GM23338 (cell line): ENCODE results near the gene CENPP. TPM values are rescaled to one million over a fixed set of nuclear protein-coding genes. Genes with fewer than 3 reads are reported as not detected.

Source experiments
- ATAC-seq: fragments of 200-7000 bp; cut with Tn5 transposase; 3 replicates; pipeline ENCODE4 v1.9.1; 2020
- DNase-seq: peaks from one replicate; pipeline ENCODE4 v3.0.0-alpha.2; 2015; ENCODE audit warnings: low spot score
- H2AFZ ChIP-seq: fragments of 200-600 bp; sonication (generic); 2 replicates; pipeline ENCODE4 v1.8.0; 2016; ENCODE audit warnings: antibody characterized with exemption, mild to moderate bottlenecking, moderate library complexity
- H3F3A ChIP-seq: fragments of 200-600 bp; sonication (generic); replicated peaks from 2 replicates; pipeline ENCODE4 v1.8.0; 2017; ENCODE audit warnings: antibody characterized with exemption, mixed run types, low read depth
- H3K27ac ChIP-seq: fragments of 200-600 bp; sonication (generic); 2 replicates; pipeline ENCODE4 v1.6.1; 2016; ENCODE audit warnings: low read depth
- H3K27me3 ChIP-seq: fragments of 200-600 bp; sonication (generic); 2 replicates; pipeline ENCODE4 v1.8.0; 2016; ENCODE audit warnings: mild to moderate bottlenecking, mixed run types, moderate library complexity; ENCODE audit not compliant: insufficient read depth
- H3K36me3 ChIP-seq: fragments of 200-600 bp; sonication (generic); 2 replicates; pipeline ENCODE4 v1.8.0; 2016; ENCODE audit warnings: mild to moderate bottlenecking; ENCODE audit not compliant: insufficient read depth
- H3K4me1 ChIP-seq: fragments of 200-600 bp; sonication (generic); 2 replicates; pipeline ENCODE4 v1.8.0; 2016; ENCODE audit warnings: mild to moderate bottlenecking, moderate library complexity; ENCODE audit not compliant: insufficient read depth
- H3K4me2 ChIP-seq: fragments of 200-600 bp; sonication (generic); 2 replicates; pipeline ENCODE4 v1.7.1; 2017; ENCODE audit warnings: mixed run types
- H3K4me3 ChIP-seq: fragments of 200-600 bp; sonication (generic); 2 replicates; pipeline ENCODE4 v1.6.1; 2016; ENCODE audit warnings: mixed run types
- H3K79me2 ChIP-seq: fragments of 200-600 bp; sonication (generic); replicated peaks from 2 replicates; pipeline ENCODE4 v1.8.0; 2017; ENCODE audit warnings: mild to moderate bottlenecking; ENCODE audit not compliant: insufficient read depth
- H3K9me2 ChIP-seq: fragments of 200-600 bp; sonication (generic); 2 replicates; pipeline ENCODE4 v1.8.0; 2017; ENCODE audit not compliant: insufficient read depth
- H4K20me1 ChIP-seq: fragments of 200-600 bp; sonication (generic); replicated peaks from 2 replicates; pipeline ENCODE4 v1.8.0; 2017; ENCODE audit warnings: mild to moderate bottlenecking; ENCODE audit not compliant: insufficient read depth
- H3K27ac Mint-ChIP-seq: 2 replicates; pipeline ENCODE4 v1.8.0; 2020; ENCODE audit warnings: inconsistent platforms, mild to moderate bottlenecking, moderate library complexity, mixed read lengths
- H3K27me3 Mint-ChIP-seq: 3 replicates; pipeline ENCODE4 v1.8.0; 2022; ENCODE audit warnings: low read depth, mild to moderate bottlenecking, moderate library complexity, mixed read lengths, inconsistent platforms; ENCODE audit not compliant: insufficient read depth, poor library complexity
- H3K36me3 Mint-ChIP-seq: 3 replicates; pipeline ENCODE4 v1.8.0; 2021; ENCODE audit warnings: low read depth, mild to moderate bottlenecking, inconsistent platforms, moderate library complexity, mixed read lengths
- H3K4me1 Mint-ChIP-seq: 3 replicates; pipeline ENCODE4 v1.8.0; 2020; ENCODE audit warnings: mild to moderate bottlenecking, inconsistent platforms, mixed read lengths
- H3K4me3 Mint-ChIP-seq: 3 replicates; pipeline ENCODE4 v1.8.0; 2021; ENCODE audit warnings: moderate library complexity, mild to moderate bottlenecking, inconsistent platforms, mixed read lengths
- H3K9me3 Mint-ChIP-seq: 3 replicates; pipeline ENCODE4 v1.8.0; 2020; ENCODE audit warnings: moderate library complexity, mild to moderate bottlenecking, inconsistent platforms, mixed read lengths
- CREB1 ChIP-seq: fragments of 250-450 bp; sonication (Bioruptor Pico); IDR thresholded peaks from 2 replicates; pipeline ENCODE4 v1.5.0; 2020; ENCODE audit warnings: low read depth, mild to moderate bottlenecking, moderate library complexity
- ETS1 ChIP-seq: IDR thresholded peaks from 2 replicates; pipeline ENCODE4 v1.6.1; 2016; ENCODE audit warnings: antibody characterized with exemption
- EZH2phosphoT487 ChIP-seq: fragments of 200-600 bp; sonication (generic); IDR thresholded peaks from one replicate; pipeline ENCODE4 v1.8.1; 2018; ENCODE audit warnings: antibody characterized with exemption; ENCODE audit not compliant: unreplicated experiment
- POLR2AphosphoS5 ChIP-seq: IDR thresholded peaks from 2 replicates; pipeline ENCODE4 v1.6.1; 2016; ENCODE audit warnings: antibody characterized with exemption, low read depth
- REST ChIP-seq: IDR thresholded peaks from one replicate; pipeline ENCODE4 v1.6.1; 2018; ENCODE audit warnings: antibody characterized with exemption; ENCODE audit not compliant: unreplicated experiment
- STAT1 ChIP-seq: IDR thresholded peaks from one replicate; pipeline ENCODE4 v1.6.1; 2016; ENCODE audit warnings: antibody characterized with exemption; ENCODE audit not compliant: unreplicated experiment
- ZNF462 ChIP-seq: fragments of 250-450 bp; sonication (Bioruptor Pico); IDR thresholded peaks from 2 replicates; pipeline ENCODE4 v1.5.0; 2020; ENCODE audit warnings: mild to moderate bottlenecking, moderate library complexity
- polyA plus RNA-seq: library from polyadenylated mRNA; unstranded; fragments of >200 nt; fragmentation: Nextera tagmentation; extraction: Ambion mirVana; gene quantifications from 2 replicates; pipeline ENCODE4 v1.2.1, GENCODE V29; 2016
- total RNA-seq: library from RNA; depleted of rRNA; stranded (reverse); fragments of >200 nt; shearing (Covaris generic); gene quantifications from 2 replicates; pipeline ENCODE4 v1.2.3, GENCODE V29; 2014

Gene CENPP
- total and polyA plus RNA-seq, 2 experiments from 2014 or later, result 11.0 to 12.6 TPM

GRCh38 chr9:92292338-92293074 lies 33.2 kb upstream of the CENPP start:
- H3K4me3 Mint-ChIP-seq, result peak overlapping the region; percentile 96
- H4K20me1 ChIP-seq, result peaks cover 5% of the 10 kb centered on the region; the same call in 1 of the 2 replicates
- peak overlapping the region; percentile 82 for H3K4me2 ChIP-seq
- TF ChIP-seq CREB1 (CRISPR knock-in tag) (no peak), ZNF462 (CRISPR knock-in tag) (no peak), POLR2AphosphoS5 (0 out of 2 replicates have a peak, but pooled peaks have one; percentile 2), ETS1 (no peak), EZH2phosphoT487 (no peak), REST (no peak), STAT1 (no peak)
- H3F3A ChIP-seq, result 0 out of 2 replicates have a peak, but pooled peaks cover 3% of the 10 kb centered on the region
- no peaks in the 10 kb centered on the region for H3K9me2 ChIP-seq
- H3K27ac Mint-ChIP-seq, result peak overlapping the region; percentile 99
- H3K79me2 ChIP-seq, result peaks cover 63% of the 10 kb centered on the region
- H2AFZ ChIP-seq, result no peak overlapping the region
- H3K27ac ChIP-seq, result peak overlapping the region; percentile 84
- DNase-seq, result no peak
- peaks cover 64% of the 10 kb centered on the region for H3K36me3 Mint-ChIP-seq
- peaks cover 27% of the 10 kb centered on the region for H3K36me3 ChIP-seq
- H3K4me1 ChIP-seq, result peaks cover 13% of the 10 kb centered on the region; the same call in 1 of the 2 replicates
- H3K9me3 Mint-ChIP-seq, result peaks cover 2% of the 10 kb centered on the region; the same call in 2 of the 3 replicates
- no peak for ATAC-seq
- H3K27me3 Mint-ChIP-seq, result peaks cover 10% of the 10 kb centered on the region
- H3K4me1 Mint-ChIP-seq, result peaks cover 17% of the 10 kb centered on the region
- peak overlapping the region; percentile 92 for H3K4me3 ChIP-seq
- H3K27me3 ChIP-seq, result no peaks in the 10 kb centered on the region
